Measurements from ENCODE around the gene SIPA1. TPM values are rescaled to one million over a fixed set of nuclear protein-coding genes. Genes with fewer than 3 reads are reported as not detected.
"Not testable (repeated sequence)": the region's sequence is repeated elsewhere in the genome, so short reads cannot be mapped to it uniquely, and the experiment has no call there.

Gene SIPA1
- total RNA-seq, 2 donors from 2014 or later, result 47.9 to 69.8 TPM

DNA sequence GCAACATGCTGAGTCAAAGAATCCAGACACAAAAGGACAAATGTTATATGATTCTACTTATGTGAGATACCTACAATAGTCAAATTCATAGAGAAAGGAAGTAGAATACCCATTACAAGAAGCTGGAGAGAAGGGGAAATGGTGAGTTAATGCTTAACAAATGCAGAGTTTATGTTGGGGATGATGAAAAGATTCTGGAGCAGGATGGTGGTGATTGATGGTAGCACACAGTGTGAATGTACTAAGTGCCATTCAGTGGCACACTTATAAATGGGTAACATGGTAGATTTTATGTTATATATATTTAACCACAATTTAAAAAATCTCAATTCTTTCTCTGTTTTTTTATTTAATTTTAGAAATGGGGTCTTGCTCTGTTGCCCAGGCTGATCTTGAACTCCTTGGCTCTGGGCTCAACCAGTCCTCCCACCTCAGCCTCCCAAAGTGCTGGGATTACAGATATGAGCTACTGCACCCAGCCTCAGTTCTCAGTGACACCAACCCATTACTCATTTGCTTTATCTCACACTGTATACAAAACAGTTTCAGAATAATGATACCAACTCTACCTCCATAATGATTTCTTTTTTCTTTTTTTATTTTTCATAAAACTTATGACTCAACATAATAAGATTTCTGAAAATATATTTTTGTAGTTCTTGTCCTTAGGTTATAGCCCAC lies 34.4 kb downstream of the SIPA1 start:
- ATAC-seq (ENCODE audit: insufficient number of reproducible peaks, low FRiP score, low read depth), result no peak
- TF ChIP-seq, protein P1, sequence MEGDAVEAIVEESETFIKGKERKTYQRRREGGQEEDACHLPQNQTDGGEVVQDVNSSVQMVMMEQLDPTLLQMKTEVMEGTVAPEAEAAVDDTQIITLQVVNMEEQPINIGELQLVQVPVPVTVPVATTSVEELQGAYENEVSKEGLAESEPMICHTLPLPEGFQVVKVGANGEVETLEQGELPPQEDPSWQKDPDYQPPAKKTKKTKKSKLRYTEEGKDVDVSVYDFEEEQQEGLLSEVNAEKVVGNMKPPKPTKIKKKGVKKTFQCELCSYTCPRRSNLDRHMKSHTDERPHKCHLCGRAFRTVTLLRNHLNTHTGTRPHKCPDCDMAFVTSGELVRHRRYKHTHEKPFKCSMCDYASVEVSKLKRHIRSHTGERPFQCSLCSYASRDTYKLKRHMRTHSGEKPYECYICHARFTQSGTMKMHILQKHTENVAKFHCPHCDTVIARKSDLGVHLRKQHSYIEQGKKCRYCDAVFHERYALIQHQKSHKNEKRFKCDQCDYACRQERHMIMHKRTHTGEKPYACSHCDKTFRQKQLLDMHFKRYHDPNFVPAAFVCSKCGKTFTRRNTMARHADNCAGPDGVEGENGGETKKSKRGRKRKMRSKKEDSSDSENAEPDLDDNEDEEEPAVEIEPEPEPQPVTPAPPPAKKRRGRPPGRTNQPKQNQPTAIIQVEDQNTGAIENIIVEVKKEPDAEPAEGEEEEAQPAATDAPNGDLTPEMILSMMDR (IDR thresholded peaks at IDR 0.05), result no peak

DNA sequence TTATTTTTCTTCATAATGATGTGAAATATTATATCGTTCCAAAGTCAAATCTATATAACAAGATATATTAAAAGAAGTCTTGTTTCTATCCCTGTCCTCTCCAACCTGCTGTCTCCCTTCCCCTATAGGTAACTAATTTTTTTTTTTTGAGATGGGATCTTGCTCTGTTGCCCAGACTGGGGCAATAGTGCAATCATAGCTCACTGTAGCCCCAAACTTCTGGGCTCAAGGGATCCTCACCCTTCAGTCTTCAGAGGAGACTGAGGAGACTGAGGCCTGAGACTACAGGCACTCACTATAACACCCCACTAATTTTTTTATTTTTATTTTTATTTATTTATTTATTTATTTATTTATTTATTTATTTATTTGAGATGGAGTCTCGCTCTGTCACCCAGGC lies 35.1 kb downstream of the SIPA1 start:
- no peaks in the 10 kb centered on the region for H3K27me3 ChIP-seq (replicated peaks; ENCODE audit: insufficient read depth)
- DNase-seq (ENCODE audit: low spot score), result no peak
- no peaks in the 10 kb centered on the region for H3K9me3 ChIP-seq
- no peak overlapping the region for H3K27ac ChIP-seq
- no peaks in the 10 kb centered on the region for H3K36me3 ChIP-seq
- no peak for ATAC-seq (ENCODE audit: insufficient number of reproducible peaks, low FRiP score, low read depth)
- TF ChIP-seq, protein P1 (IDR thresholded peaks at IDR 0.05), result no peak
- no peaks in the 10 kb centered on the region for H3K4me1 ChIP-seq (ENCODE audit: control insufficient read depth in 1 of 2, low read depth in 2 of 2)
- H3K4me3 ChIP-seq, result no peak overlapping the region

More for the DNA sequence above, 34.4 kb downstream of the SIPA1 start:
- Histone ChIP-seq H3K27ac (no peak overlapping the region), H3K9me3 (no peaks in the 10 kb centered on the region), H3K4me1 (ENCODE audit: control insufficient read depth in 1 of 2, low read depth in 2 of 2) (no peaks in the 10 kb centered on the region), H3K4me3 (no peak overlapping the region), H3K36me3 (no peaks in the 10 kb centered on the region), H3K27me3 (replicated peaks; ENCODE audit: insufficient read depth) (no peaks in the 10 kb centered on the region)
- DNase-seq (ENCODE audit: low spot score), result no peak

DNA sequence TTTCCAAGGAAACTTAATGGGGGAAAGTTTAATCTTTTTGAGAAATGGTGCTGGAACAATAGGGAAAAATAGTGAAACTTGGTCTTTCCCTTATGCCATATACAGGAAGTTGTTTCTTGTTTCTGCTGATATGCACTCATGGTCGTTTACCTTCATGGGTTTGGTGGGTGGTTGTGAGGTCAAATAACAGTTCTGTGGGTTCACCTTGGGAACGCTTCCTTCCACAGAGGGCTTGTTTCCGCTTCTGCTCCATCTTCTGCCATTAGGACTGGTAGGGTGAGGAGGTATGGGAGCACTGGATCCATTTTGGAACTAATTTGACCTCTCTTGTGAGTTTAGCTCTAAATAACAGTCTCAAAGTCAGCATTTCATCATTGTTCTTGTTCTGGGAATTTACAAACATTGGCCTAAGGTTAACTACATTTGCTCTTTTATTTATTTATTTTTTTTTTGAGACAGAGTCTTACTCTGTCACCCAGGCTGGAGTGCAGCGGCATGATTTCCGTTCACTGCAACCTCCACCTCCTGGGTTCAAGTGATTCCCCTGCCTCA lies 42.4 kb downstream of the SIPA1 start:
- no peak for DNase-seq (ENCODE audit: low spot score)
- Histone ChIP-seq H3K9me3 (no peaks in the 10 kb centered on the region), H3K4me1 (ENCODE audit: control insufficient read depth in 1 of 2, low read depth in 2 of 2) (no peaks in the 10 kb centered on the region), H3K27me3 (replicated peaks; ENCODE audit: insufficient read depth) (no peaks in the 10 kb centered on the region), H3K27ac (no peak overlapping the region), H3K4me3 (no peak overlapping the region), H3K36me3 (no peaks in the 10 kb centered on the region)
- TF ChIP-seq, protein P1 (IDR thresholded peaks at IDR 0.05), result no peak
- no peak for ATAC-seq (ENCODE audit: insufficient number of reproducible peaks, low FRiP score, low read depth)

DNA sequence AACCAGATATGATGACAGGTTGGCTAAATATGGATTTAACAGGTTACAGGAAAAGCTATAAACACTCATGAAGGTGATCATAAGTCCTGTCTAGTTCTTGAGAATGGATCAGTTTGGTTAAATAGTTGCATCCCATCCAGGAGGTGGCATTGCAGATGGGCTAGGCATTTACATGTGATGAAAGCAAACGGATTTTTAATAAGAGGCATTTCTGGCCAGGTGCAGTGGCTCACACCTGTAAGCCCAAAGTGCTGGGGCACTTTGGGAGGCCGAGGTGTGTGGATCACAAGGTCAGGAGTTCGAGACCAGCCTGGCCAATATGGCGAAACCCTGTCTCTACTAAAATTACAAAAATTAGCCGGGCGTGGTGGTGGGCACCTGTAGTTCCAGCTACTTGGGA lies 45.6 kb downstream of the SIPA1 start:
- not testable (repeated sequence) for DNase-seq (ENCODE audit: low spot score); H3K9me3 ChIP-seq; H3K27ac ChIP-seq; H3K4me3 ChIP-seq; ATAC-seq (ENCODE audit: insufficient number of reproducible peaks, low FRiP score, low read depth); H3K36me3 ChIP-seq; H3K4me1 ChIP-seq (ENCODE audit: control insufficient read depth in 1 of 2, low read depth in 2 of 2); H3K27me3 ChIP-seq (replicated peaks; ENCODE audit: insufficient read depth)

DNA sequence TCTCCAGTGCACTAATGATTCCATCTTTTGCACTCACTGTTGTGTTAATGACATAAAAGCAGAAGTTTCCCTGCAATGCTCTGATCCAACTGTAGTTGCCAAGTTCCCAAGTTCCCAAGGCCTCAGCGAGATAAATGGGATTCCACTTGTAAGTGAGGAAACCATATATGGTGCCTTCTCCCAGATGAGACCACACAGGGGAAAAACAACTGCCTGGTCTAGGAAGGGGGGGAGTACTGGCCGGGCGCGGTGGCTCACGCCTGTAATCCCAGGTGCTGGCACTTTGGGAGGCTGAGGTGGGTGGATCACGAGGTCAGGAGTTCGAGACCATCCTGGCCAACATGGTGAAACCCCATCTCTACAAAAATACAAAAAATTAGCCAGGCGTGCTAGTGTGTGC lies 48.1 kb downstream of the SIPA1 start:
- Histone ChIP-seq H3K27me3 (replicated peaks; ENCODE audit: insufficient read depth) (no peaks in the 10 kb centered on the region), H3K4me1 (ENCODE audit: control insufficient read depth in 1 of 2, low read depth in 2 of 2) (no peaks in the 10 kb centered on the region), H3K4me3 (no peak overlapping the region), H3K9me3 (no peaks in the 10 kb centered on the region), H3K36me3 (no peaks in the 10 kb centered on the region), H3K27ac (no peak overlapping the region)
- TF ChIP-seq, protein P1 (IDR thresholded peaks at IDR 0.05), result no peak
- DNase-seq (ENCODE audit: low spot score) (no peak), ATAC-seq (ENCODE audit: insufficient number of reproducible peaks, low FRiP score, low read depth) (no peak)

DNA sequence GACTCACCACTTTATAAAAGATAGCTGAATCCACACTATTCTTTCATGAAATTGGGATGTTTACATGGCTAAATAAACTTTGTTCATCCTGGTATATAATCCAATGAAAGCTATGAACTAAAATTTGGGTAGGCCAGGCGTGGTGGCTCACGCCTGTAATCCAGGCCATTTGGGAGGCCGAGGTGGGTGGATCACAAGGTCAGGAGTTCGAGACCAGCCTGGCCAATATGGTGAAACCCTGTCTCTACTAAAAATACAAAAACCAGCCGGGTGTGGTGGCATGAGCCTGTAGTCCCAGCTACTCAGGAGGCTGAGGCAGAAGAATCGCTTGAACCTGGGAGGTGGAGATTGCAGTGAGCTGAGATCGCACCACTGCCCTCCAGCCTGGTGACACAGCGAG lies 53.9 kb downstream of the SIPA1 start:
- H3K36me3 ChIP-seq; H3K27me3 ChIP-seq (replicated peaks; ENCODE audit: insufficient read depth); H3K4me1 ChIP-seq (ENCODE audit: control insufficient read depth in 1 of 2, low read depth in 2 of 2); DNase-seq (ENCODE audit: low spot score); ATAC-seq (ENCODE audit: insufficient number of reproducible peaks, low FRiP score, low read depth); H3K4me3 ChIP-seq; H3K9me3 ChIP-seq; H3K27ac ChIP-seq: not testable (repeated sequence)
